Activated naive CD8-positive, alpha-beta T cell treated with anti-CD3 and anti-CD28 coated beads, Interleukin-2, amount 50 U/mL, for 16 hours (primary cell): ENCODE measurements around the gene TBX3.

Experiments
- DNase-seq: peaks from one replicate; pipeline ENCODE4 v3.0.0-alpha.2; 2020; ENCODE audit warnings: low read depth, low spot score

TBX3 gene

GRCh38 chr12:114627393-114627792 lies 56.6 kb downstream of the TBX3 start:
- DNase-seq, result no peak

GRCh38 chr12:114625294-114625851 lies 58.6 kb downstream of the TBX3 start:
- DNase-seq, result no peak

DNA sequence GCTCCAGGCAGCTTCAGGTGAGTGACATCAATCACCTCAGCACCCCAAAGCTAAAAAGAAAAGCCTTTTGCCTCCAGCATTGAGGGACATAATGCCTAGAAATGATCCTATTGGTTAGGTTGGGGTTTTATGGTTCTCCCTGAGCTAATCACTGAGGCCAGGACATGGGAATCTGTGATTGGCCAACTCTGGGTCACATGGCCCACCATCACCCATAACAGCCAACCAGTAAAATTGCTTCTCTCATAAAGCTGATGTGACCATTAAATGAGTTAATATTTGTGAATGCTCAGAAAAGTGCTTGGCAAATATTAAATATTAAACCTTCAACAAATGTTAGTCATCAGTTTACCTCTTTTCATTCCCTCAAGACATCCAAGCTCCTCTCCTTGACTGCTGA lies 60.2 kb downstream of the TBX3 start:
- DNase-seq, result no peak
